ENCODE data around the gene MAP4. TPM values are rescaled to one million over a fixed set of nuclear protein-coding genes. Genes with fewer than 3 reads are reported as not detected.

MAP4 gene
- total RNA-seq, 4 donors from 2014 or later: 239 to 338 (median 284) TPM

DNA sequence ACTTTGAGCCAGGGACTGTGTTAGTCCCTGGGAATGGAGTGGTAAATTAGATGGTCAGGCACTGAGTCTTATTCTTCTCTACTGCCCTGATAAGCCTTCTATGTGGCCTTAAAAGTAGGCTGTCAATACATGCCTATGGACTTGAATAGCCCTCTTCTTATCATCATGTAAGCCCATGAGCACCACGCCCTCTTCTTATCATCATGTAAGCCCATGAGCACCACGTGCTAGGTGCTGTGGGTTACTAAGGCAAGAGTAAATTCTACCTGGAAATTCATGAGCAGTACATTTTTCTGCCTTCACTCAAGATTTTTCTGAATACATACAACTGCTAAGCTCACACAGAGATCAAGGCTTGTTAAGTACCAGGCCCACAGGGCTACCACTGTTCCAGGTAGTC is 144.8 kb downstream of the MAP4 start:
- Histone ChIP-seq H3K4me1 (no peaks in the 10 kb centered on the region), H3K27me3 (no peaks in the 10 kb centered on the region), H3K4me3 (no peak overlapping the region), H3K27ac (replicated peaks in 1 of 4) (no peak overlapping the region), H3K36me3 (peaks cover 63 to 99% (median 90%) of the 10 kb centered on the region in 4 donors), H3K9me3 (no peaks in the 10 kb centered on the region)
- TF ChIP-seq, protein P1, sequence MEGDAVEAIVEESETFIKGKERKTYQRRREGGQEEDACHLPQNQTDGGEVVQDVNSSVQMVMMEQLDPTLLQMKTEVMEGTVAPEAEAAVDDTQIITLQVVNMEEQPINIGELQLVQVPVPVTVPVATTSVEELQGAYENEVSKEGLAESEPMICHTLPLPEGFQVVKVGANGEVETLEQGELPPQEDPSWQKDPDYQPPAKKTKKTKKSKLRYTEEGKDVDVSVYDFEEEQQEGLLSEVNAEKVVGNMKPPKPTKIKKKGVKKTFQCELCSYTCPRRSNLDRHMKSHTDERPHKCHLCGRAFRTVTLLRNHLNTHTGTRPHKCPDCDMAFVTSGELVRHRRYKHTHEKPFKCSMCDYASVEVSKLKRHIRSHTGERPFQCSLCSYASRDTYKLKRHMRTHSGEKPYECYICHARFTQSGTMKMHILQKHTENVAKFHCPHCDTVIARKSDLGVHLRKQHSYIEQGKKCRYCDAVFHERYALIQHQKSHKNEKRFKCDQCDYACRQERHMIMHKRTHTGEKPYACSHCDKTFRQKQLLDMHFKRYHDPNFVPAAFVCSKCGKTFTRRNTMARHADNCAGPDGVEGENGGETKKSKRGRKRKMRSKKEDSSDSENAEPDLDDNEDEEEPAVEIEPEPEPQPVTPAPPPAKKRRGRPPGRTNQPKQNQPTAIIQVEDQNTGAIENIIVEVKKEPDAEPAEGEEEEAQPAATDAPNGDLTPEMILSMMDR (IDR thresholded peaks at IDR 0.05): no peak
- no peak for TF ChIP-seq EP300 (IDR thresholded peaks at IDR 0.05)
- no peak for TF ChIP-seq POLR2AphosphoS5 (IDR thresholded peaks at IDR 0.05)
- WGBS: 100% methylated on average over 2 of the region's 2 CpGs
- DNase-seq (ENCODE audit: extremely low spot score): no peak
- intact Hi-C loops (cut with DNase I): no loop called here

DNA sequence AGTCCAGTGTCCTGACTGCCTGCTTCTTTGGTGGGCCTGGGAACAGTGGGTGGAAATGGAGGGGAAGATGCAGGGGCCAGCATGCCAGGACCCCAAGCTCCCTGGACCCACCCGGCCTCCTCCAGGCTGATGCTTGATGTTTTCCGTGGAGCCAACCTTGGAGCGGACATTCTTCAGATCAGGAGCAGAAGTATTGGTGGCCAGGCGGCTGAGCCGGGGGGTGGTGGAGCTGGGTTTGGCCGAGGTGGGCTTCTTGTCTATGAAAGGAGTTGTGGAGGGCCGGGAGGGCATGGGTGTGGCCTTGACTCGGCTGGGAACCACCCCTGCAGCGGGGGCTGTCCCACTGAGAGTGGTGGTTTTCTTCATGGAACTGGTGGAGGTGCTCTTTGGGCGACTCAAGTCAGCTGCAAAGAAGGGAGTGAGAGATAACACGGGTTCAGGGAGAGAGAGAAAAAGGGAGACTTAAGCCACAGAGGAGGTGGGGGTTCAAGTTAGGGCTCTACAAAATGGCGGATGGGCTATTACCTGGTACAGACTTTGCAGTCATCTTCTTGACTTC is 145.4 kb downstream of the MAP4 start:
- H3K4me3 ChIP-seq: no peak overlapping the region
- no peak overlapping the region for H3K27ac ChIP-seq (replicated peaks in 1 of 4)
- DNase-seq (ENCODE audit: extremely low spot score): no peak
- 90% methylated on average over 7 of the region's 12 CpGs for WGBS
- H3K4me1 ChIP-seq: no peaks in the 10 kb centered on the region
- H3K9me3 ChIP-seq: no peaks in the 10 kb centered on the region
- H3K36me3 ChIP-seq: peaks cover 60 to 99% (median 96%) of the 10 kb centered on the region in 4 donors
- intact Hi-C loops (cut with DNase I): no loop called here
- H3K27me3 ChIP-seq: no peaks in the 10 kb centered on the region
- TF ChIP-seq EP300 (IDR thresholded peaks at IDR 0.05): no peak
- no peak for TF ChIP-seq POLR2AphosphoS5 (IDR thresholded peaks at IDR 0.05)
- TF ChIP-seq, protein P1 (IDR thresholded peaks at IDR 0.05): no peak
- TF ChIP-seq POLR2A (IDR thresholded peaks at IDR 0.05; ENCODE audit: low read depth): no peak

DNA sequence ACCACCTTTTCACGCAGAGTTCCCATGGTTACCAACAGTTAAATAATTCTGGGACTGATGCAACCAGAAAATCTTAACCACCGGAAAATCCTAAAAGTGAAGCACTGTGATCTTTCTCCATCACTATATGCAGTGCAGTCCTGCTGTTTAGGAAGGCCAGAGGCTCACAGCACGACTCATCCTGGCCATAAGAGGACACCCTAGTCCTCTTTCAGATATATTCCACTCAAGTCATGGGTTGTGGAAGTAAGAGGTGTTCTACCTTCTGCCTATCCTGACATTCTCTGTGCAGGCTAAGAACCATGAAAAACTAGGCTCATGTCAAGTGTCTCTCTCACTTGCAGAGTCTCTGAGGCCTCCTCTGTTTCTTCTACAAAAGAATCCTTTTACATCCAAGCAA is 146.1 kb downstream of the MAP4 start:
- intact Hi-C loops (cut with DNase I): no loop called here
- 90% methylated on average over 3 of the region's 3 CpGs for WGBS
- Histone ChIP-seq H3K4me1 (no peaks in the 10 kb centered on the region), H3K9me3 (no peaks in the 10 kb centered on the region), H3K27me3 (no peaks in the 10 kb centered on the region), H3K4me3 (no peak overlapping the region), H3K27ac (replicated peaks in 1 of 4) (no peak overlapping the region), H3K36me3 (peaks cover 66 to 99% (median 96%) of the 10 kb centered on the region in 4 donors)
- TF ChIP-seq POLR2A (IDR thresholded peaks at IDR 0.05; ENCODE audit: low read depth): no peak
- no peak for TF ChIP-seq EP300 (IDR thresholded peaks at IDR 0.05)
- TF ChIP-seq, protein P1 (IDR thresholded peaks at IDR 0.05): no peak
- TF ChIP-seq POLR2AphosphoS5 (IDR thresholded peaks at IDR 0.05): no peak
- DNase-seq (ENCODE audit: extremely low spot score): no peak

DNA sequence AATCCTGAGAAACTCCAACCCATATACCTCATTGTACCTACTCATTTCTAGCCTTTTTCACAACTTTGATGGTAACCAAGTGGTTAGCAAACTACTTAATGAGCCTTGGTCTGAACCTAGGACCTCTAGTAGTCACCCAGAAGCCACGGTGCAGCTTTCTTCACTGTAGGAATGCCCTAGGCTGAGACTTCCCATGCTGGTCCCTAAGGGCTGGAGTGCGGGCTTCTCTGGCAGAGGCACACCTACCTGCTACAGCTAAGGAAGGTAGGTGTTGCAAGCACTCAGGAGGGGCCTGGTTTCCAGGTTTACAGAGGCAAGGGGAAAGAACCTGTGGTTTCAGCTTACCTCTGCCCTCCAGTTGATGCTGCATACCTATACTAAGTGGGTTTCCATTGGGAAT is 147.9 kb downstream of the MAP4 start:
- intact Hi-C loops (cut with DNase I): no loop called here
- Histone ChIP-seq H3K4me3 (no peak overlapping the region), H3K4me1 (no peaks in the 10 kb centered on the region), H3K27ac (replicated peaks in 1 of 4) (no peak overlapping the region), H3K9me3 (no peaks in the 10 kb centered on the region), H3K36me3 (peaks cover 74 to 100% (median 98%) of the 10 kb centered on the region in 4 donors), H3K27me3 (no peaks in the 10 kb centered on the region)
- no peak for DNase-seq (ENCODE audit: extremely low spot score)
- 94% methylated on average over 2 of the region's 2 CpGs for WGBS
- no peak for TF ChIP-seq POLR2A (IDR thresholded peaks at IDR 0.05; ENCODE audit: low read depth)
- TF ChIP-seq, protein P1 (IDR thresholded peaks at IDR 0.05): no peak
- TF ChIP-seq EP300 (IDR thresholded peaks at IDR 0.05): no peak
- TF ChIP-seq POLR2AphosphoS5 (IDR thresholded peaks at IDR 0.05): no peak

All from esophagus muscularis mucosa (tissue), 4 donors.